Retinal pigment epithelial cell (primary cell): ENCODE data around the gene RUNX2.

Experiments used
- DNase-seq: peaks from one replicate; pipeline ENCODE4 v3.0.0-alpha.2; 2010; ENCODE audit warnings: low read depth
- H3K4me3 ChIP-seq: 2 replicates; pipeline ENCODE4 v1.5.1; 2011; ENCODE audit warnings: mild to moderate bottlenecking, low read length, control low read depth, moderate library complexity
- CTCF ChIP-seq: conservative IDR thresholded peaks from 2 replicates; pipeline ENCODE4 v1.5.1; 2011; ENCODE audit warnings: low read depth, low read length, control low read depth, inconsistent platforms

The RUNX2 gene

GRCh38 chr6:45502456-45502855 is 174.3 kb downstream of the RUNX2 start:
- no peak for DNase-seq
- no peak for TF ChIP-seq CTCF
- H3K4me3 ChIP-seq, result no peak overlapping the region

- no peak for TF ChIP-seq CTCF
- no peak for DNase-seq
- H3K4me3 ChIP-seq, result no peak overlapping the region
Observed at GRCh38 chr6:45504947-45505346, 176.8 kb downstream of the RUNX2 start.

- no peak overlapping the region for H3K4me3 ChIP-seq
- no peak for DNase-seq
- TF ChIP-seq CTCF, result no peak
Observed at GRCh38 chr6:45505470-45505869, 177.3 kb downstream of the RUNX2 start.

GRCh38 chr6:45507186-45507585 is 179.1 kb downstream of the RUNX2 start:
- TF ChIP-seq CTCF, result no peak
- H3K4me3 ChIP-seq, result no peak overlapping the region
- DNase-seq, result no peak

- DNase-seq, result no peak
Observed at GRCh38 chr6:45509426-45509825, 181.3 kb downstream of the RUNX2 start.

GRCh38 chr6:45512717-45513116 is 184.6 kb downstream of the RUNX2 start:
- DNase-seq, result no peak
- no peak for TF ChIP-seq CTCF
- H3K4me3 ChIP-seq, result no peak overlapping the region

More at GRCh38 chr6:45509426-45509825, 181.3 kb downstream of the RUNX2 start:
- H3K4me3 ChIP-seq, result no peak overlapping the region
- TF ChIP-seq CTCF, result no peak

- no peak overlapping the region for H3K4me3 ChIP-seq
- no peak for TF ChIP-seq CTCF
- no peak for DNase-seq
Observed at GRCh38 chr6:45513213-45513618, 185.1 kb downstream of the RUNX2 start.
